DND-41 (cell line): ENCODE results near the gene PDE4D.

Source experiments
- EZH2 ChIP-seq: IDR thresholded peaks from 3 replicates; pipeline ENCODE4 v1.6.1; 2012; ENCODE audit warnings: borderline replicate concordance, low read depth, mild to moderate bottlenecking, moderate library complexity, low read length, inconsistent platforms; ENCODE audit not compliant: severe bottlenecking
- TF ChIP-seq, protein P1 (sequence below): IDR thresholded peaks from 2 replicates; pipeline ENCODE4 v1.5.1; 2012; ENCODE audit warnings: borderline replicate concordance, low read length, moderate library complexity, mild to moderate bottlenecking; ENCODE audit not compliant: poor library complexity, severe bottlenecking; ENCODE audit errors: extremely low read depth

GRCh38 chr5:59342181-59342580 lies 551.3 kb downstream of the PDE4D start:
- TF ChIP-seq, protein P1, sequence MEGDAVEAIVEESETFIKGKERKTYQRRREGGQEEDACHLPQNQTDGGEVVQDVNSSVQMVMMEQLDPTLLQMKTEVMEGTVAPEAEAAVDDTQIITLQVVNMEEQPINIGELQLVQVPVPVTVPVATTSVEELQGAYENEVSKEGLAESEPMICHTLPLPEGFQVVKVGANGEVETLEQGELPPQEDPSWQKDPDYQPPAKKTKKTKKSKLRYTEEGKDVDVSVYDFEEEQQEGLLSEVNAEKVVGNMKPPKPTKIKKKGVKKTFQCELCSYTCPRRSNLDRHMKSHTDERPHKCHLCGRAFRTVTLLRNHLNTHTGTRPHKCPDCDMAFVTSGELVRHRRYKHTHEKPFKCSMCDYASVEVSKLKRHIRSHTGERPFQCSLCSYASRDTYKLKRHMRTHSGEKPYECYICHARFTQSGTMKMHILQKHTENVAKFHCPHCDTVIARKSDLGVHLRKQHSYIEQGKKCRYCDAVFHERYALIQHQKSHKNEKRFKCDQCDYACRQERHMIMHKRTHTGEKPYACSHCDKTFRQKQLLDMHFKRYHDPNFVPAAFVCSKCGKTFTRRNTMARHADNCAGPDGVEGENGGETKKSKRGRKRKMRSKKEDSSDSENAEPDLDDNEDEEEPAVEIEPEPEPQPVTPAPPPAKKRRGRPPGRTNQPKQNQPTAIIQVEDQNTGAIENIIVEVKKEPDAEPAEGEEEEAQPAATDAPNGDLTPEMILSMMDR = no peak
- no peak for TF ChIP-seq EZH2
